ENCODE results near the gene CTXN1. TPM values are rescaled to one million over a fixed set of nuclear protein-coding genes. Genes with fewer than 3 reads are reported as not detected.

Gene CTXN1
- total and polyA plus RNA-seq, 2 experiments from 2014 or later, result 5.2 to 14.5 TPM

- Histone ChIP-seq H3K4me1 (ENCODE audit: insufficient read depth) (no peaks in the 10 kb centered on the region), H3K79me2 (no peaks in the 10 kb centered on the region), H3K27ac (no peak overlapping the region), H2AFZ (no peak overlapping the region), H3K4me2 (no peak overlapping the region), H3K27me3 (no peaks in the 10 kb centered on the region), H3K9me3 (ENCODE audit: low read depth) (no peaks in the 10 kb centered on the region), H3K9me2 (replicated peaks; ENCODE audit: insufficient read depth) (no peaks in the 10 kb centered on the region), H3K36me3 (replicated peaks; ENCODE audit: insufficient read depth, low read depth) (no peaks in the 10 kb centered on the region), H3K4me3 (no peak overlapping the region), H4K20me1 (ENCODE audit: insufficient read depth, poor library complexity, severe bottlenecking) (no peaks in the 10 kb centered on the region)
- TF ChIP-seq EZH2phosphoT487 (IDR thresholded peaks at IDR 0.05; ENCODE audit: low read depth, severe bottlenecking, unreplicated experiment), result no peak
- TF ChIP-seq CTCF (IDR thresholded peaks at IDR 0.05; ENCODE audit: poor library complexity), result no peak
- no peak for TF ChIP-seq EZH2 (IDR thresholded peaks at IDR 0.05; ENCODE audit: borderline replicate concordance)
- no peak for DNase-seq (ENCODE audit: low spot score)
- WGBS (ENCODE audit: low lambda C conversion rate, missing lambda C conversion rate), result 90% methylated on average over 19 of the region's 19 CpGs
These were observed 46.1 kb downstream of the CTXN1 start for GRCh38 chr19:7879836-7880235.

- no peaks in the 10 kb centered on the region for H3K79me2 ChIP-seq
- TF ChIP-seq EZH2 (IDR thresholded peaks at IDR 0.05; ENCODE audit: borderline replicate concordance), result no peak
- no peak for TF ChIP-seq EZH2phosphoT487 (IDR thresholded peaks at IDR 0.05; ENCODE audit: low read depth, severe bottlenecking, unreplicated experiment)
- no peak for TF ChIP-seq CTCF (IDR thresholded peaks at IDR 0.05; ENCODE audit: poor library complexity)
- WGBS (ENCODE audit: low lambda C conversion rate, missing lambda C conversion rate), result 89% methylated on average over 18 of the region's 18 CpGs
These were observed 46.7 kb downstream of the CTXN1 start for GRCh38 chr19:7879111-7879807.

GRCh38 chr19:7877249-7877836 lies 48.6 kb downstream of the CTXN1 start:
- H2AFZ ChIP-seq, result no peak overlapping the region
- no peaks in the 10 kb centered on the region for H3K9me2 ChIP-seq (replicated peaks; ENCODE audit: insufficient read depth)
- WGBS (ENCODE audit: low lambda C conversion rate, missing lambda C conversion rate), result 95% methylated on average over 6 of the region's 6 CpGs
- H3K27me3 ChIP-seq, result peaks cover 16% of the 10 kb centered on the region
- no peaks in the 10 kb centered on the region for H3K36me3 ChIP-seq (replicated peaks; ENCODE audit: insufficient read depth, low read depth)
- H3K4me1 ChIP-seq (ENCODE audit: insufficient read depth), result peaks cover 4% of the 10 kb centered on the region
- TF ChIP-seq EZH2 (IDR thresholded peaks at IDR 0.05; ENCODE audit: borderline replicate concordance), result no peak
- no peak for TF ChIP-seq EZH2phosphoT487 (IDR thresholded peaks at IDR 0.05; ENCODE audit: low read depth, severe bottlenecking, unreplicated experiment)
- no peak for TF ChIP-seq CTCF (IDR thresholded peaks at IDR 0.05; ENCODE audit: poor library complexity)
- no peak for DNase-seq (ENCODE audit: low spot score)
- H4K20me1 ChIP-seq (ENCODE audit: insufficient read depth, poor library complexity, severe bottlenecking), result no peaks in the 10 kb centered on the region
- no peak overlapping the region for H3K4me2 ChIP-seq
- H3K9me3 ChIP-seq (ENCODE audit: low read depth), result no peaks in the 10 kb centered on the region
- H3K27ac ChIP-seq, result no peak overlapping the region
- H3K4me3 ChIP-seq, result no peak overlapping the region
- no peaks in the 10 kb centered on the region for H3K79me2 ChIP-seq

More at GRCh38 chr19:7879111-7879807, 46.7 kb downstream of the CTXN1 start:
- Histone ChIP-seq H3K36me3 (replicated peaks; ENCODE audit: insufficient read depth, low read depth) (no peaks in the 10 kb centered on the region), H3K27ac (no peak overlapping the region), H4K20me1 (ENCODE audit: insufficient read depth, poor library complexity, severe bottlenecking) (no peaks in the 10 kb centered on the region), H3K9me3 (ENCODE audit: low read depth) (no peaks in the 10 kb centered on the region), H3K4me1 (ENCODE audit: insufficient read depth) (no peaks in the 10 kb centered on the region), H3K27me3 (no peaks in the 10 kb centered on the region), H3K4me3 (no peak overlapping the region), H3K4me2 (no peak overlapping the region), H2AFZ (no peak overlapping the region), H3K9me2 (replicated peaks; ENCODE audit: insufficient read depth) (no peaks in the 10 kb centered on the region)
- no peak for DNase-seq (ENCODE audit: low spot score)
